HG03432 (cell line): ENCODE results near the gene PRKAG2.

Experiments
- ATAC-seq: cut with Tn5 transposase; IDR thresholded peaks from one replicate; pipeline ENCODE4 v1.9.1; 2021; ENCODE audit warnings: mild to moderate bottlenecking, moderate library complexity; ENCODE audit not compliant: unreplicated experiment

The PRKAG2 gene

DNA sequence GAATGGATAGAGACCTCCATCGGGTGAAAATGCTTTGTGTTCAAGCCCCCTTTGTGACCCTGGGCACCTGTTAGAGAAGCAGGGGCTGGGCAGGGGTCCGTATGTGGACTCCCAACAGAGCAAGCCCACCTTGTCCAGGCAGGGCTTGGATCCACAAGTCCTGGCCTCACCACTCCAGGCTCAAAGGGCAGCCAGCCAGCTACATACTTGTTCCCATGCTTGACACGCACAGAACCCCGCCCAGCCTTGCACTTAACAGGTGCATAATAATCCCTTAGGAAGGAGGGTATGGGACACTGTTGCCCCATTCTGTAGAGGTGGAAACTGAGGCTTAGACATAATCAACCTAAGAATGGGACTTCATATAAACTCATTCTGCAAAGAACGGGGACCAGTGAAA lies 160.6 kb downstream of the PRKAG2 start:
- ATAC-seq: no peak

DNA sequence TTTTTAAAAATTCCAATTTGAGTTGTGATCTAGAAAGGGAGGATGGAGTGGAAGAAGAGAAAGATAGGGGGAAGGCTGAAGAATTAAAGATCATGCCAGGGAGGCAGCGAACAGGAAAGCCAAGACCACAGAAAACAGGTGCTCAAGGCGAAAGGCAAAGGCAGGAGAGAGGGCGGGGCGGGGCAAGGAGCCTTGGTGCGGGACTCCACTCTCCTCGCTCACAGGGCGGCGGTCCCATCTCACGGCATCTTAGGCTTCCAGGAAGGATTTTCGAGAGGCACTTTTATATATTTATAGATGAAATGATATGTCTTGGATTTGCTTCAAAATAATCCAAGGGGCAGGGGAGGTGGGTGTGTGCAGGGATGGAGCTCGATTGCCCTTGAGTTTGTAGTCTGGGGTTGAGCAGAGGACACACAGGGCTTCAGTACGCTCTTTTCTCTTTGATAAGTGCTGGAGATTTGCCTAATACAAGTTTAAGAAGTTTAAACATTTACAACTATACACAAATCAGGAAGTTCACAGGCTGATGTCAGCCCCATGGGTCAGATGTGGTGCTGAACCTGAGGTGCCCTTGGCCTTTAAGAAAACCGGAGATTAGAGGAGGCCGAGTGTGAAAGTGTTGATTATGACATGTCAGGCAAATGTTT lies 161.1 kb downstream of the PRKAG2 start:
- ATAC-seq: no peak

GRCh38 chr7:151714201-151714600 lies 162.7 kb downstream of the PRKAG2 start:
- no peak for ATAC-seq

GRCh38 chr7:151712810-151713125 lies 164.1 kb downstream of the PRKAG2 start:
- no peak for ATAC-seq

DNA sequence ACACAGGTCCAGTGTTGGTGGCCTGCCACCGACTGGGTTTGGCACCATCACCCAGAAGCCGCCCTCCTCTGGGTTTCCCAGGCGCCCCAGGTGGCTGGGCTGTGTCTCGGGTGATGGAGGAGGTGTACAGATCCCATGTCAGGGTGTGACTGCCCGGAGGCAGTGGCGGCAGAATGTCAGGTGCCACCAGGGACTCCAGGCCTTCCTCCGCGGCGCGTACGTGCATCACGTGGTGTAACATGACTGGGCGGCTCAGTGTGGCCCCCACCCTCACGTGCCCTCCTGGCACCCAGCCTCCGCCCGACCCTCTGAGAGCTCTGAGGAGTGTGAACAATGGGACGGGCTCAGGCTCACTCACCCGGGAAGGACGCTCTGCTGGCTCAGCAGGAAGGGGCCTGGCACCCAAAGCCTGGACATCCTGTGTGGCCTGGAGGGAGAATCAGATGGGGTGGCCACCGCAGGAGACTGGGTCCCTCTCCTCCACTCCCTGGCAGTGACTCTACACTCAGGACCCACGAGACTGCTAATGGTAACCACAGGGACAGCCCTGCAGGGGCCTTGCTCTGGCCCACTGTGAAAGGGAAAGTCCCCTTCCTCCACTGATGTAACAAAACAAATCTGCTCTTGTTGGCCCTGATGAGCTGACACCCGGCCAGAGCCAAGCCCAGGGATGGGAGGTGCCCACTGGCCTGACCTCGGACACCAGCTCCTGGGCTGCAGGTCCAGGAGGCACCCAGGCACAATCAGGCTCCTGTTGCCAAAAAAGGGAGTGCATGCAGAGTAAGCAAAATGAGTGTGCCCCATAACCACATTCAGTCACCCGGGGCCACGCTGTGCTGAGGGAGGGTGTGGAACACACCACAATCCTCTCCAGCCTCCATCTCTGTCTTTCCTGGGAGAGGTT lies 164.8 kb downstream of the PRKAG2 start:
- ATAC-seq: no peak

DNA sequence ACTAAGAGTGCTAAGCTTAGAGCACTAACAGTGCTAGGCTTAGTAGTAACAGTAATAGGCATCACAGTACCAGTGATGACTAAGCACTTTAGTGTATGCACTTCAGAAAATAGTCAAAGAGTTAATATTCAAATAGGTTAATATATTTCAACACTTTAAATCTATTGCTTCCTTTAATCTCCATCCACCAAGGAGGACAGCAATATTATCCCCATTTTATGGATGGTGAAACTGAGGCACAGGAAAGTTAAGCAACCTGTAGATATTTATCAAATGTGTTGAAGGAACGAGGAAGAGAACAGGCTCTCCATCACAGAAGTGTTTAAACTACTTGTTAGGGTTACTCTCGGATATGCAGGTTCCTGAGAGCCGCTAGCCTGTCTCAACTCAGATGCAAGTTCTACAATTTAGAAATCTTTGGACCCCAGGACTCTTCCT lies 165.5 kb downstream of the PRKAG2 start:
- ATAC-seq: no peak

DNA sequence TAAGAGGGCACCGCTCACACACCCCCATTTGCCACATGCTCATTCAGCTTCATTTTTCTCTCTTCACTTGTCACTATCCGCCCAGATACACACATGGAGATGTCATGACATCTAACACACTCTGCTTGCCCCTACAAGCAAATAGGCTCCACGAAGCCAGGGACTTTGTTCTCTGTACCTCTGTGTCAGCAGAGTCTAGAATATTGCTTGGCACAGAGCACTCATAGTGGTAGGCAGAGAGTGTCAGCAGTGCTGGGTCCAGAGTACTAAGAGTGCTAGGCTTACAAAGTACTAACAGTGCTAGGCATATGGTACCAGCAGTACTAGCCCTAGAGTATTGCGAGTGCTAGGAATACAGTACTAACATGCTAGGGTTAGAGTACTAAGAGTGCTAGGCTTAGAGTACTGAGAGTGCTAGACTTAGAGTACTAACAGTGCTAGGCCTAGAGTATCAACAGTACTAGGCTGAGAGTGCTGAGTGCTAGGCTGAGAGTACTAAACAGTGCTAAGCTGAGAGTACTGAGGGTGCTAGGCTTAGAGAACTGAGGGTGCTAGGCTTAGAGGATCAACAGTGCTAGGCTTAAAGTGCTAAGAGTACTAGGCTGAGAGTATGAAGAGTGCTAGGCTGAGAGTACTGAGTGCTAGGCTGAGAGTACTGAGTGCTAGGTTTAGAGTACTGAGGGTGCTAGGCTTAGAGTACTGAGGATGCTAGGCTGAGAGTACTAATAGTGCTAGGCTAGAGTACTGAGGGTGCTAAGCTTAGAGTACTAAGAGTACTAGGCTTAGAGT lies 166.1 kb downstream of the PRKAG2 start:
- no peak for ATAC-seq

GRCh38 chr7:151710121-151710640 lies 166.7 kb downstream of the PRKAG2 start:
- ATAC-seq: no peak

DNA sequence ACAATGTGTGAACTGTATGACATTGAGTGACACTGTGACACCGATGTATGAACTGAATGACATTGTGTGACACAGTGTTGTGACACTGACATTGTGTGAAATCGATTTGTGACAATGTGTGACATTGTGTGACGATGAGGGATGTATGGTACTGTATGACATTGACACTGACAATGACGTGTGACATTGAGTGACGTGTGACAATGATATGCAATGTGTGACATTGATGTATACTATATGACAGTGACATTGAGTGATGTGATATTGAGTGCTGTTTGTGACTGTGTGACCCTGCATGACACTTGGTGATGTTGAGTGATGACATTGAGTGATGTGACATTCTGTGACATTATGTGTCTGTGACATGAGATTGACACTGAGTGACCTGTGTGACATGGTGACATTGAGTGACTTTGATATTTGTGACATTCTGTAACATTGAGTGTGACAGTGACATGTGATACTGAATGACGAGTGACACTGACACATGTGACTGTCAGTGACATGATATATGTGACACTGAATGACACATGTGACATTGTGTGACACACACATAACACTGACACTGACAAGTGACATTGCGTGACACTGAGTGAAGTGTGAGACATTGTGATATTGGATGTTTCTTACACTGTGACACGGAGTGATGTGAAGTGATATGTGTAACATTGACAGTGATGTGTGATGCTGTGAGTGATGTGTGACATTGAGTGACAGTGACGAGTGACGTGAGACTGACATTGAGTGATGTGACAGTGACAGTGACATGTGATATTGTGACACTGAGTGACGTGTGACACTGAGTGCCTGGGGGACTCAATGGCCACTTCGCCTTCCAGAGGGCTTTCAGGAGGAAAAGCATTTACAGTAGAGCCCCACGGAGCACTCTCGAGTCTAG lies 167.5 kb downstream of the PRKAG2 start:
- ATAC-seq: no peak

GRCh38 chr7:151708610-151709009 lies 168.3 kb downstream of the PRKAG2 start:
- no peak for ATAC-seq

- ATAC-seq: no peak
Observed at GRCh38 chr7:151707757-151708156, 169.2 kb downstream of the PRKAG2 start.

GRCh38 chr7:151707105-151707469 lies 169.8 kb downstream of the PRKAG2 start:
- no peak for ATAC-seq

- ATAC-seq: no peak
Observed at GRCh38 chr7:151706277-151707104, 170.4 kb downstream of the PRKAG2 start.

DNA sequence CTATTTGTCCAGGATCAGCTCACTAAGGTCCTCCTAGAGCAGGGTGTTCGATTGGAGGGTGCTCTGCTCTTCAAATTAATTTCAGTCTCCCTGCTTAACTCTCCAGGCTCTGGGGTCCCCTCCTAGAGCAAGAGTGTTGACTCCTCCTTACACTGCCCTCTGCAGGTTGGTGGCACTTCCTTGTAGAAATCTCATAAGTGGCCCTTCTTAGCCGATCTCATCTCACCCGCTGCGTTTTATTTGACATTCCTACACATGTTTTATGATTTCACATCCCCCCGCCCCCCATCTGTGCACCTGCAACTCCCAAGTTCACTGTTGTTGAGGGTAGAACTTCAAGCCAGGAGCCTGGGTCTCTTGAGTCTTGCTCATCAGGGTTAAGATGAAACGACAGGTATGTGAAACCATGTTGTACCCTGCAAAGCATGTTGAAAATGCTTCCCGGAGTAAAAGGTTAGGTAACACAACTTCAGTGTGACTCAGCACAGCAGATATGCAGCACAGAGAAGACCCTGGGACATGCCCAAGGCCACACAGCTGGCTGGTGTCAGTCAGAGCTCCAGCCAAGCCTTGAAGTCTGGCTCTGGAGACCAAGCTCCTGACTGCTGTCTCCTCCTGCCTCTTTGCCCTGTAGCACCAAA lies 171.2 kb downstream of the PRKAG2 start:
- no peak for ATAC-seq

DNA sequence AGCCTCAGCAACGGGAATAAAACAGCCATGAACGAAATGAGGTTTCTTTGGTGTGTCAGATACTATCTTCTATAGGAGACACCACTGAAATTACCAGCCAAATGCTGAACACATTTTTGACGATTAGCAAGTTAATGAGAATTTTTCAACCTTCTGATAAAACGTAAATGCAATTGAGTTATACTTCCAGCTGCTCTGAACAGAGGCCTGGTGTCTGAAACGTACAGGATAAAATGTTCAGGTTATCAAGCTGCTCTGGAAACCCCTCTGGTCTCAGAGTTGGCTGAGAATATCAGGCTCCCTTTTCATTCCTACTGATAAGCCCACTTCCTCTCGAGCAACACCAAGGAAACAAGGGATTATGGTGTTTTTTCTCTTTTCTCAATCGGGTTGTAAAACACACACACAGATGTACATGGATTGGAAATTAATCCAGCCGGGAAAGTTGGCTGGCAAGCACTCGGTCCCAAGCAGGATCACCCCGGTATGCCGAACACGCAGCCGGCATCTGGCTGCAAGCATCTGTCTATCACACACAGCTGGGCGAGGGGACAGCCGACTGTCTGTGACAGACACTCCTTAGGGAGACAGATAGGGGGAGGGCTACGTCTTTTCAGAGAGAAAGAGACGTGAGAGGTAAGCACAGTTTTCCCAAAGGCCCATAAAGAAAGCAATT lies 171.8 kb downstream of the PRKAG2 start:
- no peak for ATAC-seq

DNA sequence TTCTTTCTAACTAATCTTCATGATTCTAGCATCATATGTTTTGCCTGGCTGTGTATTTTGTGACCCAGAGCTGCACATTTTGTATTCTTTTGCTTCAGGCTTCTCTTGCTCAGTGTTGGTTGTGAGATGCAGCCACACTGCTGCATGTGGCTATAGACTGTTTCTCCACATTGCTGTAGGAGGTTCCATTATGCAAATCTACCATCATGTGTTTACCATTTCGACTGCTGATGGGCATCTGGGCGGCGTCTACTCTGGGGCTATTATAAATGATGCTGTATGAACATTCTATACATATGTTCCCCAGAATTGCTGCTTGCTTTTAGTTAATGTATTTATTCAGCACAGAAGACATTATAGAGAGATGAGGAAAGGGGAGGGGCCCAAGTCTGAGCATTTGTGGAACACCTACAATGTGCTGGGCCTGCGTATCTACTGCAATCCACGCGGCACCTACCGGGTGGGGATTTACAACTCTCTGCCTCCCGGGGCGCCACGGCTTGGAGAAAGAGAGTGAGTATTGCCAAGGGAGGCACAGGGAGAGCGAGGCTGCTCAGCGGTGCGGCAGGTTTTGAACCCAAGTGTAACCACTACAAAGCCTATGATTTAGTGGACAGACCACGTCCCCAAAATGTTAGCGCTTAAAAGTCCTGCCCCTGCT lies 172.5 kb downstream of the PRKAG2 start:
- no peak for ATAC-seq

- no peak for ATAC-seq
Observed at GRCh38 chr7:151702961-151703360, 174.0 kb downstream of the PRKAG2 start.

GRCh38 chr7:151700586-151701165 lies 176.2 kb downstream of the PRKAG2 start:
- ATAC-seq: no peak
